Mucosa of descending colon (tissue), 3 donors: ENCODE measurements around the gene CADM2. TPM values are rescaled to one million over a fixed set of nuclear protein-coding genes. Genes with fewer than 3 reads are reported as not detected.

Source experiments
- ATAC-seq: fragments of 200-7000 bp; cut with Tn5 transposase; one replicate; pipeline ENCODE4 v1.9.1; 2020; ENCODE audit warnings: mild to moderate bottlenecking, moderate library complexity
- DNase-seq, 3 donors: peaks; one replicate each; pipeline ENCODE4 v3.0.0-alpha.2; 2020
- H3K36me3 ChIP-seq: fragments of 200-600 bp; one replicate; pipeline ENCODE4 v1.8.0; 2021; ENCODE audit warnings: low read depth, mild to moderate bottlenecking
- H3K4me1 ChIP-seq: fragments of 200-600 bp; one replicate; pipeline ENCODE4 v1.8.0; 2021; ENCODE audit warnings: low read depth, mild to moderate bottlenecking
- H3K4me3 ChIP-seq: fragments of 200-600 bp; one replicate; pipeline ENCODE4 v1.8.0; 2021; ENCODE audit warnings: mild to moderate bottlenecking
- H3K9me3 ChIP-seq: fragments of 200-600 bp; one replicate; pipeline ENCODE4 v1.8.0; 2021; ENCODE audit warnings: mild to moderate bottlenecking
- CTCF ChIP-seq: fragments of 200-600 bp; IDR thresholded peaks from one replicate; pipeline ENCODE4 v1.8.0; 2022; ENCODE audit warnings: antibody characterized with exemption, mild to moderate bottlenecking
- intact Hi-C, 2 donors: fragments of 100-400 bp; cut with DNase I in 1 of 2; cut with micrococcal nuclease in 1 of 2; formaldehyde crosslinking; loops; one replicate each; pipeline versions ENCODE4 v1.11.0 to v1.11.1; 2022; cut with DNase I, micrococcal nuclease
- total RNA-seq, 3 donors: library from RNA; stranded (reverse); fragmentation: NEBNext Ultra II Directional in 2 of 3; extraction: Animal tissue kit (Norgen Biotek cat#: 25700) in 2 of 3; gene quantifications; one replicate each; pipeline versions ENCODE4 v1.2.1 to v1.2.4, GENCODE V29; 2021 to 2023
- donor health status: DM: no; HTN: no; CAD: no; lungs with moderate emphysema.
- donor health status: DM: no; HTN: no; CAD: no.
- donor health status: DM: no; HTN: yes; CAD: no.

The CADM2 gene
- total RNA-seq, 3 donors from 2014 or later = 0.67 to 12.8 (median 1.2) TPM

- Histone ChIP-seq H3K4me3 (no peak overlapping the region), H3K9me3 (no peaks in the 10 kb centered on the region), H3K4me1 (no peaks in the 10 kb centered on the region), H3K36me3 (no peaks in the 10 kb centered on the region)
- TF ChIP-seq CTCF = no peak
- intact Hi-C loops = no loop called here
- DNase-seq (no peak), ATAC-seq (no peak)
Measured at GRCh38 chr3:84998545-84998944, 39.8 kb downstream of the CADM2 start.

- Histone ChIP-seq H3K4me3 (no peak overlapping the region), H3K4me1 (no peaks in the 10 kb centered on the region), H3K9me3 (no peaks in the 10 kb centered on the region), H3K36me3 (no peaks in the 10 kb centered on the region)
- intact Hi-C loops = no loop called here
- DNase-seq (no peak), ATAC-seq (no peak)
- no peak for TF ChIP-seq CTCF
Measured at GRCh38 chr3:85003479-85003878, 44.7 kb downstream of the CADM2 start.

GRCh38 chr3:85004147-85004546 is 45.4 kb downstream of the CADM2 start:
- DNase-seq (no peak), ATAC-seq (no peak)
- no peak overlapping the region for H3K4me3 ChIP-seq
- no peaks in the 10 kb centered on the region for H3K36me3 ChIP-seq
- intact Hi-C loops = no loop called here
- TF ChIP-seq CTCF = no peak
- H3K4me1 ChIP-seq = no peaks in the 10 kb centered on the region
- no peaks in the 10 kb centered on the region for H3K9me3 ChIP-seq

GRCh38 chr3:85005946-85006345 is 47.2 kb downstream of the CADM2 start:
- no peak overlapping the region for H3K4me3 ChIP-seq
- H3K36me3 ChIP-seq = no peaks in the 10 kb centered on the region
- no peaks in the 10 kb centered on the region for H3K4me1 ChIP-seq
- H3K9me3 ChIP-seq = no peaks in the 10 kb centered on the region
- intact Hi-C loops = no loop called here
- ATAC-seq (no peak), DNase-seq (no peak)
- no peak for TF ChIP-seq CTCF

- DNase-seq (no peak), ATAC-seq (no peak)
- Histone ChIP-seq H3K36me3 (no peaks in the 10 kb centered on the region), H3K4me1 (no peaks in the 10 kb centered on the region), H3K4me3 (no peak overlapping the region), H3K9me3 (no peaks in the 10 kb centered on the region)
- no peak for TF ChIP-seq CTCF
- intact Hi-C loops = no loop called here
Measured at GRCh38 chr3:85007195-85008094, 48.7 kb downstream of the CADM2 start.
